ENCODE measurements around the gene IL1RAPL1.

IL1RAPL1 gene

DNA sequence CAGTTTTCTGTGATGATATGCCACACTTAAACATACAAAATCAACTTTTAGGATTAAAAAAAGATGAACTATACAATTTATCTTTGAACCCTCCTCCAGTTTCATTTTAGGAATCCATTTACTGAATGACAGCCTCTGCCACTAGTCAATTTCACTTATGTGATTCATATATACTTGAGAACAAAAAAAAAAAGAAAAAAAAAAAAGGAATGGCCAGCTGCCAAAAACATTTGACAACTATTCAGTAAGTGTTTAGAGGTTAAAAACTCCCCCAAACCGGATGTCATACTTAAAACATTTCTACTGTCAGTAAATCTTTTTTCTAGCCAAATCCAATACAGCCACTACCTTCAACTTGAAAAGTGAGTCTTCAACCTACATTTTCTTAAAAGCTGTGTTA lies 1361.4 kb downstream of the IL1RAPL1 start:
- H3K9ac ChIP-seq (ENCODE audit: low read length) = no peak overlapping the region
- H3K4me3 ChIP-seq (ENCODE audit: insufficient read depth, low read length, poor library complexity, severe bottlenecking) = no peak overlapping the region
- no peaks in the 10 kb centered on the region for H3K9me3 ChIP-seq (ENCODE audit: insufficient read depth, low read length)
- no peaks in the 10 kb centered on the region for H3K9me2 ChIP-seq (replicated peaks; ENCODE audit: insufficient read depth, low read length)
- no peaks in the 10 kb centered on the region for H3F3A ChIP-seq (ENCODE audit: insufficient read depth)
- H3K4me2 ChIP-seq (ENCODE audit: low read depth, low read length, poor library complexity, severe bottlenecking) = no peak overlapping the region
- H3K27me3 ChIP-seq (ENCODE audit: low read length) = no peaks in the 10 kb centered on the region
- no peak overlapping the region for H3K27ac ChIP-seq (ENCODE audit: low read depth, low read length)
- no peaks in the 10 kb centered on the region for H3K36me3 ChIP-seq (ENCODE audit: low read length)
- no peaks in the 10 kb centered on the region for H4K20me1 ChIP-seq (ENCODE audit: low read depth, low read length)
- H2AFZ ChIP-seq (ENCODE audit: low read depth, low read length, severe bottlenecking) = no peak overlapping the region
- no peaks in the 10 kb centered on the region for H3K79me2 ChIP-seq (ENCODE audit: insufficient read depth, low read length)
- TF ChIP-seq EZH2phosphoT487 (conservative IDR thresholded peaks at IDR 0.05; ENCODE audit: low read length) = no peak
- TF ChIP-seq, protein P1, sequence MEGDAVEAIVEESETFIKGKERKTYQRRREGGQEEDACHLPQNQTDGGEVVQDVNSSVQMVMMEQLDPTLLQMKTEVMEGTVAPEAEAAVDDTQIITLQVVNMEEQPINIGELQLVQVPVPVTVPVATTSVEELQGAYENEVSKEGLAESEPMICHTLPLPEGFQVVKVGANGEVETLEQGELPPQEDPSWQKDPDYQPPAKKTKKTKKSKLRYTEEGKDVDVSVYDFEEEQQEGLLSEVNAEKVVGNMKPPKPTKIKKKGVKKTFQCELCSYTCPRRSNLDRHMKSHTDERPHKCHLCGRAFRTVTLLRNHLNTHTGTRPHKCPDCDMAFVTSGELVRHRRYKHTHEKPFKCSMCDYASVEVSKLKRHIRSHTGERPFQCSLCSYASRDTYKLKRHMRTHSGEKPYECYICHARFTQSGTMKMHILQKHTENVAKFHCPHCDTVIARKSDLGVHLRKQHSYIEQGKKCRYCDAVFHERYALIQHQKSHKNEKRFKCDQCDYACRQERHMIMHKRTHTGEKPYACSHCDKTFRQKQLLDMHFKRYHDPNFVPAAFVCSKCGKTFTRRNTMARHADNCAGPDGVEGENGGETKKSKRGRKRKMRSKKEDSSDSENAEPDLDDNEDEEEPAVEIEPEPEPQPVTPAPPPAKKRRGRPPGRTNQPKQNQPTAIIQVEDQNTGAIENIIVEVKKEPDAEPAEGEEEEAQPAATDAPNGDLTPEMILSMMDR (IDR thresholded peaks at IDR 0.05; ENCODE audit: insufficient read depth, low read length, poor library complexity, severe bottlenecking) = no peak

DNA sequence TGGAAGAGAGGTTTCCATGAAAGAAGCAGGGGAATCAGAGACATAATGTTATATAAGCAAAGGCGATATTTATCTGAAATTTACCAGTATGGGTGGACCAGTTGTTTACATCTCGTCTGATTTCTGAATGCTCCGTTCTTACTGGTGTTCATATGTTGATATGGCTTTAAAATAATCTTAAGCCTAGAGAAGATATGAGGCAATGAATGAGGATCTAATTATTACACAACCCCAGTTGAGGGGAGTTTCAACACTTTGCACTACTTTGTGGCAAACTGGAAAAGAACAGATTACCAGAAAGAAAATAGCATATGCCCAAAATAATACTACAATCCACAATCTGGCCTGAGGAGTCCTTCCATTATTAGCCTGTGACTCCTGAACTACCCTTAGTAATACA lies 1364.8 kb downstream of the IL1RAPL1 start:
- Histone ChIP-seq H3K9ac (ENCODE audit: low read length) (no peak overlapping the region), H4K20me1 (ENCODE audit: low read depth, low read length) (no peaks in the 10 kb centered on the region)
- no peak for TF ChIP-seq EZH2phosphoT487 (conservative IDR thresholded peaks at IDR 0.05; ENCODE audit: low read length)
- TF ChIP-seq, protein P1 (IDR thresholded peaks at IDR 0.05; ENCODE audit: insufficient read depth, low read length, poor library complexity, severe bottlenecking) = no peak

DNA sequence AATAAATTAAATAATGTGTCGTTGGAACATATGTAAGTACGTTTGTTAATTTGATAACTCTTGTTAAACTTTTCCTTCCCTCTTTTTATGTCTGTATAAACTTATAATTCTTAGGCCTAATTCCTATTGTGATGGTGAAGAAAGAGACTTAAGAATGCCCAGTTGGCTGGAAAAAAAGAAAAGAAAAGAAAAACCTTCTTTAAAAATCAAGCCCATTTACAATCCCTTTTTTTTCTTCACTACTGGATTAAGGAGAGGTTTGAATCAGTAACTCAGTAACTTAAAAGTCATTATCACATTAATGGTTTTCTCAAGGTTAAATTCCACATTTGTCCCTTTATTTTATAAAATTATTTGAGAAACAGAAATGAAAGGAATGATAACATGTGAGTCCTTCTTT lies 1374.8 kb downstream of the IL1RAPL1 start:
- Histone ChIP-seq H4K20me1 (ENCODE audit: low read depth, low read length) (no peaks in the 10 kb centered on the region), H3K9me2 (replicated peaks; ENCODE audit: insufficient read depth, low read length) (no peaks in the 10 kb centered on the region), H3K27ac (ENCODE audit: low read depth, low read length) (no peak overlapping the region), H3K36me3 (ENCODE audit: low read length) (no peaks in the 10 kb centered on the region), H2AFZ (ENCODE audit: low read depth, low read length, severe bottlenecking) (no peak overlapping the region), H3K9ac (ENCODE audit: low read length) (no peak overlapping the region), H3K4me3 (ENCODE audit: insufficient read depth, low read length, poor library complexity, severe bottlenecking) (no peak overlapping the region), H3F3A (ENCODE audit: insufficient read depth) (no peaks in the 10 kb centered on the region), H3K4me2 (ENCODE audit: low read depth, low read length, poor library complexity, severe bottlenecking) (no peak overlapping the region), H3K9me3 (ENCODE audit: insufficient read depth, low read length) (no peaks in the 10 kb centered on the region), H3K27me3 (ENCODE audit: low read length) (no peaks in the 10 kb centered on the region), H3K79me2 (ENCODE audit: insufficient read depth, low read length) (no peaks in the 10 kb centered on the region)
- no peak for TF ChIP-seq EZH2phosphoT487 (conservative IDR thresholded peaks at IDR 0.05; ENCODE audit: low read length)
- TF ChIP-seq, protein P1 (IDR thresholded peaks at IDR 0.05; ENCODE audit: insufficient read depth, low read length, poor library complexity, severe bottlenecking) = no peak

More for the DNA sequence above, 1364.8 kb downstream of the IL1RAPL1 start:
- no peaks in the 10 kb centered on the region for H3K9me3 ChIP-seq (ENCODE audit: insufficient read depth, low read length)
- no peak overlapping the region for H2AFZ ChIP-seq (ENCODE audit: low read depth, low read length, severe bottlenecking)
- H3K4me2 ChIP-seq (ENCODE audit: low read depth, low read length, poor library complexity, severe bottlenecking) = no peak overlapping the region
- H3K36me3 ChIP-seq (ENCODE audit: low read length) = no peaks in the 10 kb centered on the region
- no peak overlapping the region for H3K27ac ChIP-seq (ENCODE audit: low read depth, low read length)
- no peaks in the 10 kb centered on the region for H3K79me2 ChIP-seq (ENCODE audit: insufficient read depth, low read length)
- no peaks in the 10 kb centered on the region for H3K27me3 ChIP-seq (ENCODE audit: low read length)
- no peaks in the 10 kb centered on the region for H3K9me2 ChIP-seq (replicated peaks; ENCODE audit: insufficient read depth, low read length)
- no peaks in the 10 kb centered on the region for H3F3A ChIP-seq (ENCODE audit: insufficient read depth)
- no peak overlapping the region for H3K4me3 ChIP-seq (ENCODE audit: insufficient read depth, low read length, poor library complexity, severe bottlenecking)
